ENCODE data around the gene GPC6.

GPC6 gene

GRCh38 chr13:94400874-94401273 lies 1174.3 kb downstream of the GPC6 start:
- DNase-seq = no peak

- no peak for DNase-seq
These were observed 1181.9 kb downstream of the GPC6 start for GRCh38 chr13:94408314-94409036.

GRCh38 chr13:94411747-94412146 lies 1185.1 kb downstream of the GPC6 start:
- DNase-seq = no peak

- DNase-seq = no peak
These were observed 1186.4 kb downstream of the GPC6 start for GRCh38 chr13:94412870-94413597.

DNA sequence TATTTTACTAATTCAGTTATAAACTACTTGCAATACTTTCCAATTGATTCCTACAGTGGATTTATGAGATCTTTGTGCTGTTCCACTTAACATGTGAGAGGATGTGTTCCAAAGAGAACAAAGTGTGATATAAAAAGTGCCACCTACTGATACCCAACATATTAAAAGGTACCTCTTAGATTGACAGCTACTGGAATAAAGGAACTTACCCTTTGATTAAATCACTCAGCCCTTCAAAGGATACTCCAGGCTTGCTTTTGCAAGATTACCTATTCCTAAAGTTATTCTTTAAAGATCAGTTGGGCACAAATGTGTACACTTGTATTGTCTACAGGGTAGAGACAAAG lies 1187.0 kb downstream of the GPC6 start:
- no peak for DNase-seq

DNA sequence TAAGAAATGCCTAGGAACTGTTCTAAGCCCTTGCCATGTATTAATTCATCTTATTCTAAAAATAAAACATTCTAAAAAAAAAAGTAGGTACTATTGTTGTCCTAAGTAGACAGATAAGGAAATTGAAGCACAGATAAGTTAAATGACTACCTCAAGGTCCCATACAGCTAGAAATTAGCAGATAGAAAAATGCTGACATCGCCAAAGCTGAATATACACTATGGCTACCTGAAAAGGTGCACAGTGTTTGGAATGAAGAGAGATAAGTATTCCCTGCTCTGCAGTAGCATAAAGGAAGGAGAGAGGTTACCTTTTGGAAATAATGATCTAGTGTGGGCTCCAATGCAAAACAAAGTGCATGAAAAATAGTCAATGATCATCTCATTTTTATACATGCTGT lies 1187.5 kb downstream of the GPC6 start:
- DNase-seq = no peak

- DNase-seq = no peak
These were observed 1188.1 kb downstream of the GPC6 start for GRCh38 chr13:94414708-94415107.

DNA sequence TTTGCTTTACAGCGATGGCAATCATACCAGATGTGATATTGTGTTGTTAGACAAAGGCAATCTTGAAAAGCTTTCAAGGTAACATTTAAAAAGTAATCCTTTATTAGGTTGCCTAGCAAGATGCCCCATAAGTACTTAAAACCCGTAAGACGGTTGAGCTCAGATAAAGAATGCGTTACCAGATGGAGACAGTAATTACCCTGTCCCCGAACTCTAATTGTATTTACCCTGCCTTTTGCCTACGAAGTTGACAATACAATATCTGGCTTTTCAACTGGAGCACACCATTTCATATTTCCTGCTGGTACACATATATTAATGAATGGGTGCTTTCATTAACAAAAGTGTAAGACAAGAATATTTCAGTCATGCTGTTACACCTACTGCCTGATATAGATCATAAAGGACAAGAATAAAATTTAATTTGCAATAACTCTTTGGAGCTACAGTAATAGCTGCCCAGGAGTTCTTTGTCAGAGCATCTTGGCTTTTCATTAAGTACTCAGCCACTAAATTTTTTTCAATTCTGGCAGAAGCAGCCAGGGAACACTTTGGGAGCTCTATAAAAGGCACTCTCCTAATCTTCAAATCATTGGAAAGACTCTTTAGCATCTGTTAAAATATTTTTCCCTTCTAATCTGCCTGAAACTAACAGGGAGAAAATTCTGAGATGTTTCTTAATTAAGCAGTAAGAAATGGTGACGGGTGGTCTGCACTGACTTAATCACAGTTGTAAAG lies 1189.1 kb downstream of the GPC6 start:
- DNase-seq = no peak

DNA sequence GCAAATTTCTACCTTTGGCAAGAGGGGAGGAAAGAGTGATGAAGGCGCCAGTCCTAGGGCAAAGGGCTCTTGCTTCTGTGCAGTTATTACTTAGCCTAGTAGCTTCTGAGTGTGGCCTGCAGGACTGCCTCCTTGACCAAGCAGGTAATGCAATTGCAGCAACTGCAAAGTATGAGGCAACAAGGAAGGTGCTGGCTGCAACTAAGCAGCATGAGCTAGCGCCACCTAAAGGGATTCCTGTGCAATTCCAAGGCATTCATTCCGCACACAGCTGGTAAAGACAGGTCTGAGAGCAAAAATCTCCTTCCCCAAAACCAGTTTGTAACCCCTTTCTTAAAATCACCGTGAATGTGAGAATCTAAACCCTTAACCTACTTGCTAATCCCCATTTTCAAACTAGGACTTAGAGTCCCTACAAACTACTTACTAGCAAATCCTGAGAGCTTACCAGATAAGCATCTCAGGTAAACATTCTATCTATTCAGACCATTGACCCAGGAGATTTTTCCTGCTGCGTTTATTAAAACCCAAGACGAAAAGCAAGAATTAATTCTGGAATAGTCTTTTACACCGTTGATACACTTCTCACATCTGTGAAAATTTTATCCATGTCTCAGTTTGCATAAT lies 1190.0 kb downstream of the GPC6 start:
- DNase-seq = no peak

DNA sequence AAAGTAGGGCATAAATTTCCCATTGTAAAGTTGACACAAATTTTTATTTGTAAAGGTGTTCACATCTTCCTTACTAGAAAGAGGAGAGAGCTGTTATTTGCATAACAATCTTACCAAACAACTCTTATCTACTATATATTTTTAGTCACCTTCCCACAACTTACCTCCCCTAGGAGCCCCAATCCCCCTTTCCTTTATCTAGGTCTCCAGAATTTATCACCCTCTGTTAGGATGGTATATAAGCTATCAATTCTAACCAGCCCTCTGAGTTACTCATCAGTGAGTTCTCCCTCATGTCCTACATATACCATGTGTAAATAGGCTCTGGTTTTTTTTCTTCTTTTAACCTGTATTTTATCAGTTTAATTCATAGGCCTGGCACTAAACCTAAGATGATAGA lies 1190.7 kb downstream of the GPC6 start:
- DNase-seq = no peak

DNA sequence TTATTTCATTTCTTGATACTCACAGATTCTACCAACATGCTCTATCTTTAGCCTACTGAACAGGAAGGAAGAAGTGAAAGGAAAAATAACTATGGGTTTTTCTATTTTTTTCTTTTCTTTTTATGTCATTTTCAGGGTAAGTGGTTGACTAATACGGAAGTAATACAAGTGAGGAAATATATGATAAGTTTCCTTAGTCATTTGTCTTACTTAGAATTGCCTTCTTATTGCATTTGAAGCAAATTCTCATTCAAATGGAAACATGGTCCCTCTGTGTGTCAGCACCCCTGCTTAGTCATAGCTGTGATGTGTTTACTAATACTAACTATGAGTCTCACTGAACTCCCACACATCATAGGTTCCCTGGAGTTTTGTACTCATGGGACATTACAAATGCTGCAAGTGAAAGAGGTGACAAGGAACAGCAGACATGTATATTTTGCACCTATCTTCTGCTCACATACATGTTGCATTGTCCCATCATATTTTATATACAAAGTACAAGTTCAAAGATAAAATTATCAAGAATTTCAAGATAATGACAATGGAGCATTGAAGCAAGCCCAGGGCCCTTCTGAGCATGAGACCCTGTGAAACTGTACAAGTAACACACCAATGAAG lies 1192.8 kb downstream of the GPC6 start:
- no peak for DNase-seq

DNA sequence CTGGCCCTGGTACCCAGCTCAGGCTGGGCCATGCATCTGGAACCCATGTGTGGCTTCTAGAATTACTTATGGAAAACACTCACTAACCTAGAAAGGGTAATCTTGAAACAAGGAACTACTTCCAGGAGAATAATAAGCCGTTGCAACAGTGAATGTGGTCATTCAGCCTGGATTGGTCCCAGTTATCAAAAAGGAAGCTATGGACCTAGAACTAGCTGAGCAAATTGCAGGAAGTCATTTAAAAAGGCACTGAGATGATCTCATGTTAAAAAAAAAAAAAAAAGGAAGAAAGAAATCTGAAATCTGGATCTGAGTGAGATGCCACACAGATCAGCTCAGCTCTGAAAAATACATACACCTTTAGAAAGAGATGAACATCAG lies 1193.3 kb downstream of the GPC6 start:
- DNase-seq = no peak

DNA sequence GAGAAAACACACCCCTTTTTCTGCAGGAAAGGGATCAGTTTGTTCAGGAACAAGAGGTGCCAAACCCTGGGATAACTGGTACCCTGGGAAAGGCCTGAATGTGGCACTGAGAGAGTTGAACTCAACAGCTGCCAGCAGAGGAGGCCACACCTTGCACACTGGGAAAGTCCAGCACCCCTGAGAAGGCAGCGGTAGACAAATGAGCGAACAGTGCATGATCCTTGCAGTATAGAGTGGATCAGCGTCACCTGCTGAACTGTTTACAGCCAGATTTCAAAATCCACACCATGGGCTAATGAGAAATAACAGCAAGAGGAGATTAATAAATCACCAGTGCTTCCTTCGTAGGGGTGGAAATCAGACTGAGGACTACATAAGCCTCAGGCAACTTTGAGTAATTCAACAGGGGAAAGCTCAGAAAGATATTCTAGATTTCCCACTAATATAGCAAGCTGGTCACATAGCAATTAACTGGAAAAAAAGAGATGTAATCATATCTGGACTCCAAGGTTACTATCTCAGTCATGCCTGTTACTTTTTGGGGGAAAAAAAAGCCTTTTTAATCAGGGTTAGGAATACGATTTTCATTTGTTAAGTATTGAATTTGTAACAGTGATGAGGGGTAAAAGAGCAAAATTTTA lies 1200.8 kb downstream of the GPC6 start:
- no peak for DNase-seq

GRCh38 chr13:94431574-94431973 lies 1205.0 kb downstream of the GPC6 start:
- no peak for DNase-seq

DNA sequence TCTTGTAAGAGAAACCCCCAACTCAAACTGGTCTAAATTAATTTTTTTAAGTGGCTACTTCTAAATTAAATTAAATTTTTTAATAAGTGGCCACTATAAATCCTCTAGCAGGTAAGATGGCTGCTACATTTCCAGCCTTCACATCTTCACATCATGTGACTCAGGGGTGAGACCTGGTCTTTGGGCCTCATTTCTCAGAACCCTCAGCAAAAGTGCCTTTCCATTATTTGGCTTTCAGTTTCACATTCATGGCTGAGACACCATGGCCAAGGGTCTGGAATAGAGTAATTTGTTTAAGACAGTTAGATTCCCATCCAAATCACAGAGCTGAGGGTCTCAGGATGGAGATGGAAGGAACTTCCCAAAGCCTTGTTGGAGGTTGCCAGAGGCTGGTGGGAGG lies 1205.4 kb downstream of the GPC6 start:
- DNase-seq = no peak

- no peak for DNase-seq
These were observed 1206.7 kb downstream of the GPC6 start for GRCh38 chr13:94433055-94433961.

GRCh38 chr13:94435604-94436226 lies 1209.1 kb downstream of the GPC6 start:
- DNase-seq = no peak

GRCh38 chr13:94444826-94445225 lies 1218.2 kb downstream of the GPC6 start:
- no peak for DNase-seq

DNA sequence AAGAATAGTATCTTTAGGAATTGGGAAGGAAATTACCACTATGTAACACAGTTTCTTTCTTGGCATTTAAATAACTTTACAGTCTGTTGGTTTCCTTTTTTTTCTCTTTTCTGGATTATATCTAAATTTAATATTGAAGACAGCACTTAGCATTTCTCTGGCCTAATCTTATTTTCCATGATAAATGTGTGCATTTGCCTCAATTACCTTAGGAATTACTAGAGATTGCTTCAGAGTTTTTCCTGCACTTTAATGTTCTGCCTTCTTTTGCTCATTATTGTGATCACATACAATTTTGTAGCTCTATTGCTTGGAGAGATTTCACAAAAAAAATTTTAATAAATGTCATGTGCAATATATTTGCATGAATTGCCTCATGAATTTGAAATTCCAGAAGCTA lies 1227.7 kb downstream of the GPC6 start:
- DNase-seq = no peak

GRCh38 chr13:94454906-94455305 lies 1228.3 kb downstream of the GPC6 start:
- DNase-seq = no peak

DNA sequence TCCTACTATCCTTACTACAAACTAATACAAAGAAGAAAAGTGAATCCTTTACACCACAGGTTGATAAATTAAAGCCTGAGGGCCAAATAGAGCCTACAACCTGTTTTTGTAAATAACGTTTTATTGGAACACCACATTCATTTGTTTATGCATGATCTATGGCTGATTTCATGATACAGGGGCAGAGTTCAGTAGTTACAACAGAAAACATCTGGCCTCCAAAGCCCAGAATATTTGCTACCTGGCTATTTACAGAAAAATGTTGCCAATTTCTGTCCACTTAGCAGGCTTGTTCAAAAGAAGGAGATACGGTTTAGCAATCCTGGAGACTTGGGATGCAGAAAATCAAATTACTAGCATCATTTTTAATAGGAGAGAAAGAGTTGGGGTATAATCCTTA lies 1228.8 kb downstream of the GPC6 start:
- no peak for DNase-seq

All from amniotic stem cell (primary cell).